ENCODE measurements around the gene CDH11.

DNA sequence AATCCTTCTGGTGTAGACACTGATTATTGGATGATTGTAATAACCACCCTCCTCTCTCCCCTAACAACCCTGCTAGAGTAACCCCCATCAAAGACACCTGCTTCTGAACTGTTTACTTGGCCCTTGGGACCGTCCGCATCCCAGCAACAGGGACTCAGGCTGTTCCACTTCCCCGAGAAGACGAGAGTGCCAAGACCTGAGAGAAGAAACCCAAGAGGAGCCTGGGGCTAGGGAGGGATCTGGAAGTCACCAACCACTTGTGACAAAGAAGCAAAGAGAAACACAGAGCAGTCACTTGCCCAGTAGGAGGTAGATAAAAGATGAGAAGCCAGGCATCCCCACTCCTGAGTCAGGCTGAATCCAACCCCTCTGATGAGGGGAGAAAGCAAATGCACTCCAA lies 84.3 kb downstream of the CDH11 start:
- TF ChIP-seq, protein P1, sequence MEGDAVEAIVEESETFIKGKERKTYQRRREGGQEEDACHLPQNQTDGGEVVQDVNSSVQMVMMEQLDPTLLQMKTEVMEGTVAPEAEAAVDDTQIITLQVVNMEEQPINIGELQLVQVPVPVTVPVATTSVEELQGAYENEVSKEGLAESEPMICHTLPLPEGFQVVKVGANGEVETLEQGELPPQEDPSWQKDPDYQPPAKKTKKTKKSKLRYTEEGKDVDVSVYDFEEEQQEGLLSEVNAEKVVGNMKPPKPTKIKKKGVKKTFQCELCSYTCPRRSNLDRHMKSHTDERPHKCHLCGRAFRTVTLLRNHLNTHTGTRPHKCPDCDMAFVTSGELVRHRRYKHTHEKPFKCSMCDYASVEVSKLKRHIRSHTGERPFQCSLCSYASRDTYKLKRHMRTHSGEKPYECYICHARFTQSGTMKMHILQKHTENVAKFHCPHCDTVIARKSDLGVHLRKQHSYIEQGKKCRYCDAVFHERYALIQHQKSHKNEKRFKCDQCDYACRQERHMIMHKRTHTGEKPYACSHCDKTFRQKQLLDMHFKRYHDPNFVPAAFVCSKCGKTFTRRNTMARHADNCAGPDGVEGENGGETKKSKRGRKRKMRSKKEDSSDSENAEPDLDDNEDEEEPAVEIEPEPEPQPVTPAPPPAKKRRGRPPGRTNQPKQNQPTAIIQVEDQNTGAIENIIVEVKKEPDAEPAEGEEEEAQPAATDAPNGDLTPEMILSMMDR (optimal IDR thresholded peaks at IDR 0.05 in 1 of 3, IDR thresholded peaks at IDR 0.05 in 1 of 3, conservative IDR thresholded peaks at IDR 0.05 in 1 of 3; ENCODE audit: extremely low read depth in 1 of 3, insufficient read depth in 2 of 3, low read length in 3 of 3), result no peak
- no peak for TF ChIP-seq EZH2 (IDR thresholded peaks at IDR 0.05; ENCODE audit: low read length)
